K562 (cell line): ENCODE measurements around the gene DPP9. TPM values are rescaled to one million over a fixed set of nuclear protein-coding genes. Genes with fewer than 3 reads are reported as not detected.
A peak's percentile ranks its signal among the peaks of the same experiment; 100 is the strongest.

Experiments used
- ATF2 ChIP-seq: sonication (generic); formaldehyde crosslinking; IDR thresholded peaks from 2 replicates; pipeline ENCODE4 v1.8.1; 2022; ENCODE audit warnings: missing genetic modification reagents
- CHCHD3 ChIP-seq: fragments of 250-450 bp; sonication (Bioruptor Pico); IDR thresholded peaks from 2 replicates; pipeline ENCODE4 v2.1.2; 2022; ENCODE audit warnings: mild to moderate bottlenecking
- CLOCK ChIP-seq: fragments of 250-450 bp; sonication (Bioruptor Pico); IDR thresholded peaks from 2 replicates; pipeline ENCODE4 v1.4.0; 2020; ENCODE audit warnings: mild to moderate bottlenecking, moderate library complexity, borderline replicate concordance
- CTCF ChIP-seq, 3 experiments: IDR thresholded peaks in 2 of 3; conservative IDR thresholded peaks in 1 of 3; 2 replicates each; pipeline ENCODE4 v1.5.1; 2011 to 2012; ENCODE audit warnings: low read length in 3 of 3, mild to moderate bottlenecking in 3 of 3, control low read depth in 2 of 3, improper control_type of control experiment in 1 of 3, inconsistent platforms in 1 of 3, low read depth in 1 of 3, mixed read lengths in 1 of 3, moderate library complexity in 1 of 3; ENCODE audit not compliant: insufficient read depth in 2 of 3
- CXXC5 ChIP-seq: fragments of 250-450 bp; sonication (Bioruptor Pico); IDR thresholded peaks from 2 replicates; pipeline ENCODE4 v1.8.0; 2022; ENCODE audit warnings: inconsistent platforms, mild to moderate bottlenecking, moderate library complexity
- HMGN3 ChIP-seq: IDR thresholded peaks from 2 replicates; pipeline ENCODE4 v1.6.1; 2011; ENCODE audit warnings: borderline replicate concordance, low read depth, mild to moderate bottlenecking, mixed read lengths, low read length; ENCODE audit not compliant: insufficient read length; ENCODE audit errors: extremely low read depth
- MAZ ChIP-seq, 2 experiments: fragments of 450-650 bp in 1 of 2; sonication (generic) in 1 of 2; formaldehyde crosslinking; IDR thresholded peaks in 1 of 2; conservative IDR thresholded peaks in 1 of 2; 2 replicates each; pipeline versions ENCODE4 v1.4.0 to v1.5.0; 2020; ENCODE audit warnings: mild to moderate bottlenecking in 1 of 2, missing genetic modification reagents in 1 of 2
- POLR3A ChIP-seq: IDR thresholded peaks from 2 replicates; pipeline ENCODE4 v1.6.1; 2011; ENCODE audit warnings: borderline replicate concordance, mild to moderate bottlenecking, moderate library complexity; ENCODE audit not compliant: insufficient read length, insufficient read depth; ENCODE audit errors: extremely low read depth
- RBM34 ChIP-seq: fragments of 200-400 bp; formaldehyde crosslinking; IDR thresholded peaks from 2 replicates; pipeline ENCODE4 v1.6.1; 2018; ENCODE audit warnings: low read length, borderline replicate concordance; ENCODE audit not compliant: insufficient read depth
- SPI1 ChIP-seq: IDR thresholded peaks from 2 replicates; pipeline ENCODE4 v1.6.1; 2011; ENCODE audit warnings: low read depth, low read length, control low read depth, borderline replicate concordance
- SRSF9 ChIP-seq: fragments of 200-400 bp; formaldehyde crosslinking; IDR thresholded peaks from 2 replicates; pipeline ENCODE4 v1.6.1; 2017; ENCODE audit warnings: low read depth, low read length, borderline replicate concordance
- STAG1 ChIP-seq: sonication (generic); formaldehyde crosslinking; IDR thresholded peaks from 2 replicates; pipeline ENCODE4 v1.5.0; 2020; ENCODE audit warnings: missing genetic modification reagents, borderline replicate concordance
- STAT5A ChIP-seq: IDR thresholded peaks from 2 replicates; pipeline ENCODE4 v1.6.1; 2012; ENCODE audit warnings: low read length, inconsistent platforms, borderline replicate concordance
- TCF7L2 ChIP-seq: fragments of 150-350 bp; IDR thresholded peaks from 2 replicates; pipeline ENCODE4 v1.6.1; 2016; ENCODE audit warnings: low read depth, mild to moderate bottlenecking, low read length, moderate library complexity
- ZBTB33 ChIP-seq: sonication (generic); formaldehyde crosslinking; IDR thresholded peaks from 2 replicates; pipeline ENCODE4 v1.8.1; 2023; ENCODE audit warnings: mild to moderate bottlenecking, missing genetic modification reagents
- ZNF639 ChIP-seq, 2 experiments: fragments of 200-800 bp in 1 of 2; sonication (Bioruptor generic) in 1 of 2; sonication (generic) in 1 of 2; formaldehyde crosslinking in 1 of 2; IDR thresholded peaks in 1 of 2; conservative IDR thresholded peaks in 1 of 2; 2 replicates each; pipeline versions ENCODE4 v1.5.0 to v1.6.1; 2016 to 2020; ENCODE audit warnings: missing compliant biosample characterization in 1 of 2, missing genetic modification characterization in 1 of 2, missing genetic modification reagents in 1 of 2
- polyA plus RNA-seq, 8 experiments: library from polyadenylated mRNA; depleted of rRNA in 4 of 8; stranded (reverse) in 5 of 8; unstranded in 3 of 8; fragments of >200 nt; fragmentation: Nextera tagmentation in 2 of 8; fragmentation: Illumina TruSeq in 1 of 8; extraction: Ambion mirVana in 2 of 8; extraction: Trizol in 1 of 8; gene quantifications; 2 replicates each; pipeline versions ENCODE4 v1.2.1 to v1.2.3, GENCODE V29; 2011 to 2014; ENCODE audit warnings: inconsistent platforms in 1 of 8, missing spikeins in 1 of 8
- total RNA-seq, 7 experiments: library from RNA; depleted of rRNA in 6 of 7; stranded (reverse); fragments of >200 nt in 6 of 7; fragmentation: Illumina TruSeq in 2 of 7; extraction: Trizol in 2 of 7; gene quantifications; 2 replicates each; pipeline versions ENCODE4 v1.2.1 to v1.2.3, GENCODE V29; 2011 to 2021; ENCODE audit warnings: low replicate concordance in 1 of 7

The DPP9 gene
- total and polyA plus RNA-seq, 9 of the 15 experiments (the other 6 are each of a cell fraction or from before 2014, with no cell fraction given): 0.90 to 66.7 (median 24.5) TPM

GRCh38 chr19:4636151-4636717 lies 87.4 kb downstream of the DPP9 start (continued):
- TF ChIP-seq TCF7L2: no peak
- TF ChIP-seq ATF2 (CRISPR knock-in tag): no peak
- TF ChIP-seq HMGN3: peak; percentile 53
- TF ChIP-seq SPI1: no peak
- TF ChIP-seq CTCF (IDR thresholded peaks at IDR 0.05 in 2 of 3, conservative IDR thresholded peaks at IDR 0.05 in 1 of 3; ENCODE audit: insufficient read depth in 2 of 3, low read depth in 1 of 3, low read length in 3 of 3): peak; percentile 83 to 94 (median 89)
- peak; percentile 60; the same call in 1 of the 2 replicates for TF ChIP-seq ZBTB33
- no peak for TF ChIP-seq CHCHD3 (CRISPR knock-in tag)
- no peak for TF ChIP-seq RBM34
- TF ChIP-seq POLR3A: no peak
- TF ChIP-seq CXXC5 (CRISPR knock-in tag): peak; percentile 42
- TF ChIP-seq STAT5A: no peak
- no peak for TF ChIP-seq ZNF639 (CRISPR knock-in tag; conservative IDR thresholded peaks at IDR 0.05 in 1 of 2, IDR thresholded peaks at IDR 0.05 in 1 of 2)
- peak; percentile 46 to 68; a peak in 3 of 4 replicates for TF ChIP-seq MAZ (CRISPR knock-in tag; conservative IDR thresholded peaks at IDR 0.05 in 1 of 2, IDR thresholded peaks at IDR 0.05 in 1 of 2)
- TF ChIP-seq CLOCK (CRISPR knock-in tag): no peak
- peak; percentile 56; the same call in 1 of the 2 replicates for TF ChIP-seq STAG1 (CRISPR knock-in tag)
- no peak for TF ChIP-seq SRSF9
